Fibroblast of skin of left quadriceps (primary cell): Measurements from ENCODE around the gene RAP1GAP2.

Experiments used
- DNase-seq, 2 experiments: peaks; one replicate each; pipeline ENCODE4 v3.0.0-alpha.2; 2013; ENCODE audit warnings: low read depth in 2 of 2

Gene RAP1GAP2

DNA sequence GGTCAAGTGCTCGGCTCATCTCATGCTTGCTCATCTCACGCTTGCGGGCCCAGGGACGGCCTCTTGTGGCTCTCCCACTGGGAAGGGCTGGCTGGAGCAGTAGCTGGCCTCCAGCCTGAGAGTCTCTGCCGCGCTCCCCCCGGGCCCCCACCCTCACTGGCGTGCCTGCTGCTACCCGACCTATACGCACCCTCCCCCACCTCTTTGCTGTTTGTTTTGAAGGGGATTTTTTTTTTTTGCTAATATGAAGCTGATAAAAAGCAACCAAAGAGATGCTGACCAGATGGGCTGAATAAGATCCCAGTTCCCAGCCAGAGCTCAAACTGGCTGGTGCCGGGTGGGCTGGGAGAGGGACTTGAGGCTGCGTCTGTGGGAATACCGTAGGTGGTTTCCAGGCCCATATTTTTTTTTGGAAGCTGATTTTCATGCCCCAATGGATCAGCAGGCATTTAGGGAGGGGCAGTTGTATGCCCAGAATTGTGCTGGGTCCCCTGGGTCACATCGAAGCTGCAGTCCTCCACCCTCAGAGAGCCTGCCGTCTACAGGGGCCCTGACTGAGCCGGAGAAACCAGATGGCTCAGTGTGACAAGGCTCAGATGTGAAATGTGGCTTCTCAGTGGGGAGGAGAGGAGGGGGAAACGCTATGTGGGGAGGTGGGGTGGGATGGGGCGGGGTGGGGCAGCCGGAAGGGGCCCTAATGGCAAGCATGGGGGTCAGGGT is 115.0 kb downstream of the RAP1GAP2 start:
- no peak for DNase-seq

DNA sequence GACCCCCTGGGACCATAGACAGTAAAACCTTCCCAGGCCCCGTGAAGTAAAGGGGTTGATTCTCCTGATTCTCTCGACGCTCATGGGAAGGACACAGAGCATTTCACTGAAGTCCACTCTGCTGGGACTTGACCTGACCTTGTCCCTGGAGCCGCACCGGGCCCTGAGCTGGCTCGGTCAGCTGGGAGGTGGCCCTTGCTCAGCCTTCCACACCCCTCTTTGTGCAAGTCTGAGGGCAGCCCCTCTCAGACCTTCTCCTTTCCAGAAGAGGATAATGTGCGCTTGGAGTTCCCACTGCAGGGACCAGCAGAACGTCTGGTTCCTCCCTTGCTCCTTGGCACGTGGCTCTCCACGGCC is 115.5 kb downstream of the RAP1GAP2 start:
- no peak for DNase-seq

DNA sequence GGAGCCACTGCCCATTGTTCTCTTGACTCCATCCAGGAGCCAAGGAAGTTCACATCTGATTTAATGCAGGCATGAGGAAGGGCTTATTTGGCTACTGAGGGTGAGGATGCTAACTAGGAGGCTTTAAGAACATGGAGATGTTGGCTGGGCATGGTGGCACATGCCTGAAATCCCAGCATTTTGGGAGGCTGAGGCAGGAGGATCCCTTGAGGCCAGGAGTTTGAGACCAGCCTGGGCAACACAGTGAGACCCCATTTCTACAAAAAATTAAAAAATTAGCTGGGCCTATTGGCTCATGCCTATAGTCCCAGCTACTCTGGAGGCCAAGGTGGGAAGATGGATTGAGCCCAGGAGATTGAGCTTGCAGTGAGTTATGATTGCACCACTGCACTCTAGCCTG is 116.5 kb downstream of the RAP1GAP2 start:
- no peak for DNase-seq

DNA sequence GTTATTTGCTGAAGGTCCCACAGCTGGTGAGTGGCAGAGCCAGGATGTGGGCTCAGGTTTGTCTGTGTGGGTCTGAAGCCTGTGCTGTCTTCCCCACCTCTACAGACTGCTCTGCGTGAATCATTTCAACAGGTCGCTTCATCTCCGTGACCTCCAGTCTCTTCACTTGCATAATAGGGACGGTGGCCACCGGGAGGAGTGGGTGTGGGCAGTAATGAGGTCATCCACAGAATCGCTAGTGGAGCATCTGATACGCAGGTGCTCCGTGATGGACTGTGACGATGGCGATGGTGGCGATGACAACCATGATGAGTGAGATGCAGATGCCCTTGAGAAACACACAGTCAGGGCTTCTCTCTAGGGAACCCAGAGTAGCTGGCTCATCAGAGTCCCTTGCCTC is 120.2 kb downstream of the RAP1GAP2 start:
- DNase-seq = no peak

DNA sequence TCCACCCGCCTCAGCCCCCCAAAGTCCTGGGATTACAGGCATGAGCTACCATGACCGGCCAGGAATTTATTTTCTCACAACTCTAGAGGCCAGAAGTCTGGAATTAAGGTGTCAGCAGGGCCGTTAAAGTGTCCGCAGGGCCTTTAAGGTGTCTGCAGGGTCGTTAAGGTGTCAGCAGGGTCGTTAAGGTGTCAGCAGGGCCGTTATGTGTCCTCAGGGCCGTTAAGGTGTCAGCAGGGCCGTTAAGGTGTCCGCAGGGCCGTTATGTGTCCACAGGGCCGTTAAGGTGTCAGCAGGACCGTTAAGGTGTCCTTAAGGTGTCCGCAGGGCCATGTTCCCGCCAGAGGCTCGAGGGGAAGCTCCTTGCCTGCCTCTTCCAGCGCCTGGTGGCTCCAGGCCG is 125.2 kb downstream of the RAP1GAP2 start:
- DNase-seq = no peak

DNA sequence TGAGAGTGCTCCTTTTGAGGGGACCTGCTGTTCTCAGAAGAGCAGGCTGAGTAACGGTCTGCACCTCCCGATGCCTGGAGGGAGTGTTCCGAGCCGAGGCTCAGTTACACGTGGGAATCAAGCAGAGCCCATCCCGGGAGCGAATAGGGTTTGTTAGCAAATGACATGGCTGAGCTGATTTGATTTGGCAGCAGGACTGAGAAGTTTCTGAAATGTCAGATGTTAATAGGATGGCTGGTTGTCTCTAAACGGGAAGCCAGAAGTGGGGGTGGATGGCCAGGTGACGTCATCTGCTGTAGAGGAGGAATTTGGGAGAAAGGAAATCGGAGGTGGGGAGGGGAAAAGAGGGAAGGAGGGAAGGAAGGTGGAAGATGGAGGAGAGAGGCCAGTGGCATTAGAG is 128.0 kb downstream of the RAP1GAP2 start:
- peak; percentile 1 to 3 for DNase-seq

DNA sequence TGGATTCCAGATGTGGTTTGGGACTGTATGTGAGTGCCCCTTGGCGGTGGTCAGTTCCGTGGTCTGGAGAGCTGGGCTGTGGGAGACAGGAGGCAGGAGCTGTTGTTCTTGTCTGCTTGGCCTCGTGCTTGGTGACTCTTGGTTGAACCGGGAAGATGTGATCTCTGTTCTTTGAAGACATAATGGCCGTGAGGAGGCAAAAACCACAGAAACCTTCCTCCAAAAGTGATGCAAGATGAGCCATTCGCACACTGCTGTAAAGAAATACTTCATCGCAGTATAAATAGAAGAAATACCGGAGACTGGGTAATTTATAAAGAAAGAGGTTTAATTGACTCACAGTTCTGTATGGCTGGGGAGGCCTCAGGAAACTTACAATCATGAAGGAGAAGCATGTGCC is 128.8 kb downstream of the RAP1GAP2 start:
- DNase-seq = no peak

DNA sequence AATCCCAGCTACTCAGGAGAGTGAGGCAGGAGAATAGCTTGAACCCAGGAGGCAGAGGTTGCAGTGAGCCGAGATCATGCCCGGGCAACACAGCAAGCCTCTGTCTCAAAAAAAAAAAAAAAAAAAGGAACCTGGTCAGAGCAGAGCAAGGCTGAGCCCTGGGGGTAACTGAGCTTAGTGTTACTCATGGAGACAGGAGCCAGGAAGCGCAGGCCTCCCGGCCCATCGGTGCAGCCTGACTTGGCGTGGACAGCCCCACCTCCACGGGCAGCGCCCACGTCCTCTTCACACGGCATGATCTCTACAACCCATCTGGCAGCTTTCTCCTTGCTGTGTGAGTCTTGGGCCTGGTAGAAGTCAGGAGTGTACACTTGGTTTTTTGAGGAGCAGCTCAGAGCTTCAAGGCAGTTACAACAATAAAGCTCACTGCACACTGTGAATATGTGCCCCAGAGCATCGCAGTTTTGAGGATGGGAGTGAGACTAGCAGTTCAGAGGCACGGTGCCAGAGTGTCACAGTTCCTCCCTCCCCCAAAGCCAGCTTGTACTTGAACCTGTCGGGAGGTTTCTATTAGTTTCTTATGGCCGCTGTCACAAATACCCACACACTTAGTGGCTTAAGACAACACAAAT is 129.9 kb downstream of the RAP1GAP2 start:
- no peak for DNase-seq

DNA sequence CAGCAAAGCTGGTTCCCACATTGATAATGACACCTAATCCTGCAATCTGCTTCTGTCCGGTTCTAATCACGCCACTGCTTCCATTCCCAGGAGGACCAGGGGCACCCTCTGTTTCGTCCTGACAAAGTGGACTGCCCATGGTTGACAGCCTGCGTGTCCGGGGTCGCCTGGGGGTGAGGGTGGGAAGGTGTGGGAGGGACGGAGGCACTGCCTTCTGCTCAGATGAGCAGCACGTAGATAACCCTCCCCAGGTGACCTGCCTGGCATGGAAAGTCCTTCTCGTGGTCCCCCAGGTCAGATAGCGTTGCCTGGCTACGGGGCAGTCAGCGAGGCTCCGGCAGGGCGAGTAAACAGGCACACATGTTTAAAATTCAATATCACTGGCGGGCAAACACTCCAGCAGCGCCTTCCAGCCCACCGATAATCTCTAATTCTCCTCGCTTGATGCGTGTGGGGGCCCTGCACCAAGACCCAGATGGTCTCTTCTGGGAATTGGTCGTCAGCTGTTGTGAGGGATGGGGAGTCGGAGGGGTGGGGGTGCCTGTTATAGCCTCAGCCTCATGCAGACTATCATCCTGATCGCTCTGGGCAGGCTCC is 132.2 kb downstream of the RAP1GAP2 start:
- DNase-seq = no peak

DNA sequence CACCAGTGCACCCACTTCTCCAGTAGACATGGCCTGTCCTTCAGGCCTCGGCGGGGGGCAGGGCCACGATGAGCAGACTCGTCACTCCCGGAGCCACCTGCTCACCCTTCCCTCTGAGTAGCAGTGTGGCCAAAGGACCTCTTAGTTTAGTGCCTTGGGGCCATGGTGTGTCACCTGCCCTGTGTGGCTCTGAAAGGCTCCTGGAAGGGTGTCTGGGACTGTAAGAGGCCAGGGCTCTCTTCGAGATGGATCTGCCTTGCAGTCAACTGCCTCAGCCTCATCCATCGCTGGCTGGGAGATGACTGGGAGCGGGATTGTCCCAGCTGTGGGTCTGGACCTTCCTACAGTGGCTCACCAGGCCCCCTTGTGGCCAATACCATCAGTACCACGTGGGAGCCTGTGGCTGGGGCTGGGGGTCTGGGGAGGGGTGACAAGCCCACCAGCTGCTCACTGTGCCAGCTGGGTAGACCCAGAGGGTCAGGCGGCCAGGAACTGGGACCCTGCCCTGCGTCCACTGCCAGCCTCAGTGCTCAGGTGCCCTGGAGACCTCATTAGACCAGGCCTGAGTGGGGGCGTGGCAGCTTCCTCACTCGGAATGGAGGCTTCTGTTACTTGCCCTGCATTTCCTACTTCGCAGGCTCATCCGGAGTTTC is 133.8 kb downstream of the RAP1GAP2 start:
- no peak for DNase-seq

DNA sequence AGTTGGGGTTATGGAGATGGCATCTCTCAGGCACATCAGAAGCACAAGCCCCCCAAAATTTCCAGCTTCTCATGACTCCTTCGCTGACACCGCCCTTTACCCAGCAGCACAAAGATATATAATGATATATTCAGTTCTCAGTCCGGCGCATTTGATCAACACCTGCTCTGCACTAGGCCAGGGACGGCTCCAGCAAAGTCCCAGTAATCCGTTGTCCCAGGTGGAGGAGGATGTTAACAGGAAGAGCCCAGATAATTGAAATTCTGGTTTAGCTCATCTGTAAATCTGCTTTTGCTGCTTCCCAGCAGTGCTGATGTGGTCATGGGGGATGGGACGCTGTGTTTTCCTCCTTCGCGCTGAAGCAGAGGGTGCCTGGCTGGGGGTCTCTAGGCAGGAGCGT is 135.6 kb downstream of the RAP1GAP2 start:
- no peak for DNase-seq

DNA sequence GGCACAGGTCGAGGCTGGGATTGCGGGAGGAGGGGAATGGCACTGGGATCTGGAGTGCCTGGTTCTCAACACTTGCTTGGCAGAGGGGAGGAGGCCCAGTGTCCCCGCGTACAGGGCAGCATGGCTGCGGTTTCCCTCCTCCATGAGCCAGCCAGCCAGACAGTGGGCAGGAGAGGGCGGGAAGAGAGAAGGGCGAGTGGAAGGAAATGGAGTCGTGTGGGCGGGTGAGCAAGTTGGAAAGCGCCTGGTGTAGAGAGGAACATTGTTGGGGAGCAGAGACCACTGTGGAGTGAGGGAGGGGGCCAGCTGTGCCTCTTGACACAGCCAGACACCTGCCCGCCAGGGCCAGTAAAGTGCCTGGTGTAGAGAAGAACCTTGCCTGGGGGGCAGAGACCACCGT is 136.7 kb downstream of the RAP1GAP2 start:
- DNase-seq = no peak

DNA sequence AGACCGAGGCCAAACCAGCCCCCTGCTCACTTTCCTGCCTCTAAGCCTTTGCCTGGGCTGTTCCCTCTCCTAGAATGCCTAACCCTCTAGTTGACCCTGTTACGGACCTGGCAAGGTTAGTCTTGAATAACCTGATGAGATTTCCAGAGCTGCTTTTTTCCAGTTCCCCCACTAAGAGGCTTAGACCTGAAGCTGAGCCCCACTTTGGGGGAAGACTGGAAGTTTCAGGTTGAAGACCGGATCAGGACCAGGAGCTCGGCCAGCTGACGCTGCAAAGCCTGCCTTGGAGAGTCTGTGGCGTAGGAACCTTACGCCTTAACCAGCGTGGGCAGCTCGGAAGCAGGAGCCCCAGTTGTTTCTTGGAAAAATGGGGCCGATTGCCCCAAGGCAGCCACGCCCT is 137.4 kb downstream of the RAP1GAP2 start:
- DNase-seq = no peak

DNA sequence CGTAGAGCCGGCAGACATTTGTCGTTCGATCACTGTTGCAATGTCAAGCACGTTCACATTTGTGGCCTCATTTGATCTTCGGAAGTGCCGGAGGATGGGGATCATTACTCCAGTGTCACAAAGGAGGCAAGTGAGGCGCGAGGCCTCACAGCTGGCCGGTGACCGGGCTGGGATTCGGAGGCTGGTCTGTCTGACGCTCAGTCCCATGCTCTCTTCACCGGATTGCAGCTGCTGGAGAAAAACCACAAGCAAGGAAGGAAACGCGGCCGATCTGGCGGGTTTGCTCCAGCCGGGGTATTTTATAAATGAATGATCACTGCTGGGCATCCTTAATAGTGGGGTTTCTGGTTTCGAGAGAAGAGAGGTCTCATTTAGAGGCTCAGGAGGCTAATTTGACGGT is 139.4 kb downstream of the RAP1GAP2 start:
- no peak for DNase-seq

DNA sequence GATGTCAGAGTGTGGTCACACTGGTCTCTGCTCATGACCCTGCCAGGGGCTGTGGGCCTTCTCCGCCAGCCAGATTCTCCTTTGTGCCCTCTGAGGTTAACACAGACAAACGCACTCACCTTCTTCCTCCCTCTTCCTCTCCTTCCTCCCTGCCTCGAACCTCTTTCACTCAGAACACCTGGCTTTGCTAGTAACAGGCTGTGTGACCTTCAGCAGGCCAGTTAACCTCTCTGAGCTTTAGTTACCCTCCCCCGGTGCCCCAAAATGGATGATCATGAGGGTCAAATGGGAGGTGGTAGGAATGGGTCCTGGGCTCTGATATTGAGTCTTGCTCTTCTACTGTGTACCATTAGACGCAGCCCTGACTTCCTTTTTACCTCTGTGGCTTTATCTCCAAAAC is 140.1 kb downstream of the RAP1GAP2 start:
- no peak for DNase-seq

DNA sequence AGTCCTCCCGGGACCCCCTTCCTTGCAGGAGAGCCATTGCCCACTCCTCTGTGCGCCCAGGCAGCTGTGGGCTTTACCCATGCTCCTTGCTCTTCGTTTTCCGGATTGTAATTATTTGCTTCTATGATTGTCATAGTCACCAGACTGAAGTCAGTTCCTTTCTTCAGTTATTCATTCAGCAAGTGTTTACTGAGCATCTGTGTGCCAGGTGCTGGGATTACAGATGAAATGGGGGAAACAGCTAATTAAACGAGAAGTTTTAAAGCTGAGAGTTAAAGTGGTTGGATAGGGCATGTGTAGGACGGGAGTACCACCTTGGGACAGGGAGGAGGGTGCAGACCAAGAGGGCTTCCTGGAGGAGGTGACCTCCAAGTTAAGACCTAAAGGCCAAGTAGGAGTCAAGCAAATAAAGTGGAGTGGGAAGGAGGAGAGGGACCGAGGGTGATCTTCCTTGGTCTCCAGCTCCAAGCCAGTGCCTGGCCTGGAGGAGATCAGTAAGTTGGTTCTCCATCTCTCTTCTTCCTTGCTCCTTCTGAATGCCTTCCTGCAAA is 140.6 kb downstream of the RAP1GAP2 start:
- no peak for DNase-seq

DNA sequence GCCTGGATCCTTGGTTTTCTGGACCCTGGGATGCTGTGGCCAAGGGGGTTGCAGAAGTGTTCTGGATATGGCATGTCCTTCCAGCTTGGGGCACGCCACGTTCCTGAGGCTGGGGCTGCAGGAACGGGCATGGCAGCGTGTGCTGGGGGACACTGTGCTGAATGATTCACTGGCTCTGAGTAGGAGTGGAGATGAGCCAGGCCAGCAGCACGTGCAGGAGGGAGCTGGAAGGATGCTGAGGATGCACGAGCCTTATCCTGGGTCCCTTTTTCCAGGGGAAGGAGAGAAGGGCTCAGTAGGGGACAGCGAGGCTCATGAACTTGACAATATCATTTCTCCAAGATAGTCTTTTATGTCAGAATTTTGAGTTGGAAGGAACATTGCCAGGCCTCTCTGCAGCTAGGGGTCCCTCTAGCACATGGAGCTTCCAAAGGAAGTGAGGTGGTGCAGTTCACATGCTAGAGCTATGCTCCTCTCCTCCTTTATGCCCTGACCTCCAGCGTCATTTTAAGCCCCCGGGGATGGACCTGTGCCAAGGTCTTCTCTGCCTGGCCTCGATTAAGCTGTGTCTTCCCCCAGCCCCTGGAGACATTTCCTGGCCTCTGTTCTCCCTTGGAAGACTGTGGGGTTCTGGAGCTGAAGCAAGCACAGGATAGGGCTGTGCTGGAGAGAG is 141.2 kb downstream of the RAP1GAP2 start:
- DNase-seq = no peak

DNA sequence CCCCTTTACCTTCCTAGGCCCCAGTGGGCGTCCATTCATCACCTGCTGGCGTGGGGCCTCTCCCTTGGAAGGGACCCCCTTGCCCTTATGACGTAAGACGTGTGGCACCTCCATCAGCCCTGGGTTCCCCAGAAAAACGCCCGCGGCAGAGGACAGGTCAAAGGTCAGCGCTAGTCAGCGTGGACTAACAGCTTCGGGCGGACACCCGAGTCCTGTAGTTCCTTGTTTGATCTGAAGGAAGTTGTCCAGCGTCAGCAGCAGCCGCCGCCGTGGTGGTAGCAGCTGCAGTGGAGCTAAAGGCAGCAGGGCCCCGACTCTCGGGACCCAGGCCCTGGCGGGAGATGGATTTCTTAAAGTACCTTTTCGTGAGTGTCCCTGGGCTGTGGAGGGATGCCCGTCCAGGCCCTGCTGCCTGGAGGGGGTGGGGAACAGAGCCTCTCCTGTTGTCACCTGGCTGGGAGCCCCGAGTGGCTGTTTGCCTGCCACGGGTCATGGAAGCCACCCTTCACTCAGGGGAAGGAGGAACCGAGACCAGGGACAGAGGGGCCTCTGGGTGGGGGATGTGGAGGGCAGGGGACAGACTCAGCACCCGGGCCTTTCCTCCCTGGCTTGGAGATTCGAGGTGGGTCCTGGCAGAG is 143.6 kb downstream of the RAP1GAP2 start:
- DNase-seq = no peak

DNA sequence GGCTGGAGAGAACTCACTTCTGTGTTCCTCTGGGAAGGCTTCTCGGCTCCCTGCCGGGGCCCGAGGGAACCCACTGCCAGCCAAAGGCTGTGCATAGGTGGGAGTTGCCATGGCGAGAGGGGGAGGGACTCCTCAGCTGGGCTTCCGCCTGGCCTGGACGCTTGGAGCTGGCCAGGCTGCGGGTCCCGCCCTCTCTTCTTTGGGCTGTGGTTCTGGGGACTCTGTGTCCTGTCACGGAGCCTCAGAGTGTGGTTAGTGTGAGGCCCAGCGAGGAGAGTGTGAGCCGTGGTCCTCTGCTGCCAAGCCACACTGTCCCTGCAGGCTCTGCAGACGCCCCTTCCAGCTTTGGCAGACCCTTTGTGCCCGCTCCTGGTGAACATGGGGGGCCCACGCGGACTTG is 144.1 kb downstream of the RAP1GAP2 start:
- no peak for DNase-seq

DNA sequence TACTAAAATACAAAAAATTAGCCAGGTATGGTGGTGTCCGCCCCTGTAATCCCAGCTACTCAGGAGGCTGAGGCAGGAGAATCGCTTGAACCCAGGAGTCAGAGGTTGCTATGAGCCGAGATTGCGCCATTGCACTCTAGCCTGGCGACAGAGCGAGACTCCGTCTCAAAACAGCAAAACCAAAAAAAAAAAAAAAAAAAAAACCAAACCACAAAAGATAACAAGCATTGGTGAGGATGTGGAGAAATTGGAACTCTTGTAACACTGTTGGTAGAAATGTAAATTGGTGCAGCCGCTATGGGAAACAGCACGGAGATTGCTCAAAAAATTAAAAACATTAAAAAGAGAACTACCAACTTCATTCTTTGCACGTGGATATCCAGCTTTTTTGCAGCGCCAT is 147.7 kb downstream of the RAP1GAP2 start:
- DNase-seq = no peak

DNA sequence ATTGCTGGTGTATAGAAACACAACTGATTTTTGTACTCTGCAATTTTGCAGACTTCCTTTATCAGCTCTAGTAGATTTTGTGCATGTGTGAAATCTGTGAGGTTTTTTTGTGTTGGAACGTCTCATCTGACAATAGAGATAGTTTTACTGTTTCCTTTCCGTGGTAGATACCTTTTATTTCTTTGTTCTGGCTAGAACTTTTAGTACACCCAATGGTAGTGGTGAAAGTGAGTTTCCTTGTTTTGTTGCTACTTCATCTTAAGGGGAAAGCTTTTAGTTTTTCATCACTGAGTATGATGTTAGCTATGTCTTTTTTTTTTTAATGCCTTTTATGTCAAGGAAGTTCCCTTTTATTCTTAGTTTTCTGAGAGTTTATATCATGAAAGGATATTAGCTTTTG is 149.1 kb downstream of the RAP1GAP2 start:
- DNase-seq = no peak

DNA sequence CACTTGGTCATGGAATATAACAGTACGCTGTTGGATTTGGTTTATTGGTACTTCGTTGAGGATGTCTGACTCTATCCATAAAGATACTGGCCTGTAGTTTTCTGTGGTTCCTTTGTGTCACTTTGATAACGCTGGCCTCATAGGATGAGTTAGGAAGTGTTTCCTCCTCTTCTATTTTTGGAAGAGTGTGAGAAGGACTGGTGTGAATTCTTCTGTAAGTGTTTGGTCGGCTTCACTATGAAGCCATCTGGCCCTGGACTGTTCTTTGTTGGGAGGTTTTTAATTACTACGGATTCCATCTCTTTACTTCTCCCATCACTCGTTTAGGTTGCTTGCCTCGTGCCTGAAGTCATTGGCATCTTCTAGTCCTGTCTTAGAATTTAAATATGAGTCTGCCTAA is 149.9 kb downstream of the RAP1GAP2 start:
- DNase-seq = no peak
